Activated T-helper 17 cell treated with anti-CD3 and anti-CD28 coated beads, Interleukin-2, amount 50 U/mL, for 72 hours (primary cell): ENCODE measurements around the gene STAC2. TPM values are rescaled to one million over a fixed set of nuclear protein-coding genes. Genes with fewer than 3 reads are reported as not detected.
A peak's percentile ranks its signal among the peaks of the same experiment; 100 is the strongest.
"Not testable (repeated sequence)": the region's sequence is repeated elsewhere in the genome, so short reads cannot be mapped to it uniquely, and the experiment has no call there.

ENCODE experiments used
- ATAC-seq: fragments of 150-1000 bp; cut with Tn5 transposase; replicated peaks from 2 replicates; pipeline ENCODE4 v1.10.0; 2021; ENCODE audit warnings: mild to moderate bottlenecking, moderate library complexity
- H3K27ac Mint-ChIP-seq: one replicate; pipeline ENCODE4 v1.8.0; 2022; ENCODE audit warnings: mixed read lengths
- H3K27me3 Mint-ChIP-seq: one replicate; pipeline ENCODE4 v1.8.0; 2022; ENCODE audit warnings: mixed read lengths
- H3K36me3 Mint-ChIP-seq: one replicate; pipeline ENCODE4 v1.8.0; 2022; ENCODE audit warnings: low read depth, mild to moderate bottlenecking, mixed read lengths
- H3K4me1 Mint-ChIP-seq: one replicate; pipeline ENCODE4 v1.8.0; 2022; ENCODE audit warnings: mixed read lengths
- H3K4me3 Mint-ChIP-seq: one replicate; pipeline ENCODE4 v1.8.0; 2022; ENCODE audit warnings: mild to moderate bottlenecking, mixed read lengths
- H3K9me3 Mint-ChIP-seq: one replicate; pipeline ENCODE4 v1.8.0; 2022; ENCODE audit warnings: mixed read lengths
- total RNA-seq, 2 donors: library from RNA; stranded (reverse); gene quantifications; one replicate each; pipeline ENCODE4 v1.2.3, GENCODE V29; 2022

The STAC2 gene
- total RNA-seq = not detected

- H3K4me3 Mint-ChIP-seq = peak within 1 kb of the TSS; percentile 75
- peaks cover 5% of the 10 kb centered on the region for H3K36me3 Mint-ChIP-seq
- ATAC-seq = no peak
- no peak within 1 kb of the TSS for H3K27ac Mint-ChIP-seq
- H3K27me3 Mint-ChIP-seq = peaks cover 32% of the 10 kb centered on the region
- no peaks in the 10 kb centered on the region for H3K9me3 Mint-ChIP-seq
- H3K4me1 Mint-ChIP-seq = peaks cover 5% of the 10 kb centered on the region
Measured at GRCh38 chr17:39225308-39225958, at the start of gene STAC2. Gene STAC2 (minus strand): TSS chr17:39225945. CDS start chr17:39225502, 443 bp downstream.

GRCh38 chr17:39271546-39271945, 45.8 kb upstream of the STAC2 start:
- no peak overlapping the region for H3K27ac Mint-ChIP-seq
- peaks cover 69% of the 10 kb centered on the region for H3K36me3 Mint-ChIP-seq
- no peaks in the 10 kb centered on the region for H3K4me1 Mint-ChIP-seq
- no peaks in the 10 kb centered on the region for H3K27me3 Mint-ChIP-seq
- no peaks in the 10 kb centered on the region for H3K9me3 Mint-ChIP-seq
- no peak for ATAC-seq
- H3K4me3 Mint-ChIP-seq = no peak overlapping the region

- H3K36me3 Mint-ChIP-seq = peaks cover 73% of the 10 kb centered on the region
- no peak for ATAC-seq
- H3K4me3 Mint-ChIP-seq = no peak overlapping the region
- no peak overlapping the region for H3K27ac Mint-ChIP-seq
- no peaks in the 10 kb centered on the region for H3K27me3 Mint-ChIP-seq
- H3K9me3 Mint-ChIP-seq = no peaks in the 10 kb centered on the region
- no peaks in the 10 kb centered on the region for H3K4me1 Mint-ChIP-seq
Measured at GRCh38 chr17:39270923-39271322, 45.2 kb upstream of the STAC2 start.

GRCh38 chr17:39264119-39264518, 38.4 kb upstream of the STAC2 start:
- no peak overlapping the region for H3K27ac Mint-ChIP-seq
- peaks cover 80% of the 10 kb centered on the region for H3K36me3 Mint-ChIP-seq
- no peaks in the 10 kb centered on the region for H3K27me3 Mint-ChIP-seq
- no peaks in the 10 kb centered on the region for H3K9me3 Mint-ChIP-seq
- H3K4me3 Mint-ChIP-seq = no peak overlapping the region
- no peaks in the 10 kb centered on the region for H3K4me1 Mint-ChIP-seq
- ATAC-seq = no peak

GRCh38 chr17:39261286-39261685, 35.5 kb upstream of the STAC2 start:
- no peak for ATAC-seq
- Mint-ChIP-seq H3K4me1 (no peaks in the 10 kb centered on the region), H3K27me3 (no peaks in the 10 kb centered on the region), H3K4me3 (no peak overlapping the region), H3K9me3 (no peaks in the 10 kb centered on the region), H3K27ac (no peak overlapping the region), H3K36me3 (peaks cover 80% of the 10 kb centered on the region)

- Mint-ChIP-seq H3K27me3 (no peaks in the 10 kb centered on the region), H3K36me3 (peaks cover 47% of the 10 kb centered on the region), H3K9me3 (no peaks in the 10 kb centered on the region), H3K4me3 (no peak overlapping the region), H3K27ac (no peak overlapping the region), H3K4me1 (no peaks in the 10 kb centered on the region)
- no peak for ATAC-seq
Measured at GRCh38 chr17:39252788-39253460, 27.2 kb upstream of the STAC2 start.

GRCh38 chr17:39251997-39252396, 26.3 kb upstream of the STAC2 start:
- Mint-ChIP-seq H3K4me1 (no peaks in the 10 kb centered on the region), H3K27me3 (no peaks in the 10 kb centered on the region), H3K27ac (no peak overlapping the region), H3K36me3 (peaks cover 38% of the 10 kb centered on the region), H3K9me3 (no peaks in the 10 kb centered on the region), H3K4me3 (no peak overlapping the region)
- ATAC-seq = no peak

- peaks cover 22% of the 10 kb centered on the region for H3K36me3 Mint-ChIP-seq
- not testable (repeated sequence) for H3K4me3 Mint-ChIP-seq, H3K27me3 Mint-ChIP-seq, ATAC-seq, H3K9me3 Mint-ChIP-seq, H3K4me1 Mint-ChIP-seq, H3K27ac Mint-ChIP-seq
Measured at GRCh38 chr17:39250076-39250475, 24.3 kb upstream of the STAC2 start.

GRCh38 chr17:39246274-39246673, 20.5 kb upstream of the STAC2 start:
- H3K4me3 Mint-ChIP-seq = no peak overlapping the region
- H3K27ac Mint-ChIP-seq = no peak overlapping the region
- H3K4me1 Mint-ChIP-seq = peaks cover 5% of the 10 kb centered on the region
- no peaks in the 10 kb centered on the region for H3K9me3 Mint-ChIP-seq
- no peak for ATAC-seq
- H3K36me3 Mint-ChIP-seq = no peaks in the 10 kb centered on the region
- H3K27me3 Mint-ChIP-seq = no peaks in the 10 kb centered on the region

- Mint-ChIP-seq H3K27me3 (no peaks in the 10 kb centered on the region), H3K36me3 (no peaks in the 10 kb centered on the region), H3K4me3 (no peak overlapping the region), H3K9me3 (no peaks in the 10 kb centered on the region), H3K4me1 (peaks cover 6% of the 10 kb centered on the region), H3K27ac (no peak overlapping the region)
- ATAC-seq = peak; percentile 95
Measured at GRCh38 chr17:39244600-39245570, 19.1 kb upstream of the STAC2 start.

GRCh38 chr17:39244016-39244599, 18.4 kb upstream of the STAC2 start:
- peaks cover 13% of the 10 kb centered on the region for H3K4me1 Mint-ChIP-seq
- H3K27me3 Mint-ChIP-seq = no peaks in the 10 kb centered on the region
- H3K27ac Mint-ChIP-seq = no peak overlapping the region
- ATAC-seq = no peak
- no peaks in the 10 kb centered on the region for H3K9me3 Mint-ChIP-seq
- H3K4me3 Mint-ChIP-seq = no peak overlapping the region
- H3K36me3 Mint-ChIP-seq = no peaks in the 10 kb centered on the region

- H3K27me3 Mint-ChIP-seq = no peaks in the 10 kb centered on the region
- H3K9me3 Mint-ChIP-seq = no peaks in the 10 kb centered on the region
- no peaks in the 10 kb centered on the region for H3K36me3 Mint-ChIP-seq
- ATAC-seq = no peak
- H3K27ac Mint-ChIP-seq = no peak overlapping the region
- peaks cover 20% of the 10 kb centered on the region for H3K4me1 Mint-ChIP-seq
- no peak overlapping the region for H3K4me3 Mint-ChIP-seq
Measured at GRCh38 chr17:39243155-39243554, 17.4 kb upstream of the STAC2 start.

- Mint-ChIP-seq H3K27ac (no peak overlapping the region), H3K36me3 (no peaks in the 10 kb centered on the region), H3K4me1 (peaks cover 20% of the 10 kb centered on the region), H3K27me3 (no peaks in the 10 kb centered on the region), H3K4me3 (no peak overlapping the region), H3K9me3 (no peaks in the 10 kb centered on the region)
- no peak for ATAC-seq
Measured at GRCh38 chr17:39240631-39241030, 14.9 kb upstream of the STAC2 start.

GRCh38 chr17:39239640-39240314, 14.0 kb upstream of the STAC2 start:
- peaks cover 19% of the 10 kb centered on the region for H3K4me1 Mint-ChIP-seq
- no peaks in the 10 kb centered on the region for H3K9me3 Mint-ChIP-seq
- no peaks in the 10 kb centered on the region for H3K27me3 Mint-ChIP-seq
- H3K36me3 Mint-ChIP-seq = no peaks in the 10 kb centered on the region
- H3K27ac Mint-ChIP-seq = no peak overlapping the region
- ATAC-seq = peak; percentile 57
- H3K4me3 Mint-ChIP-seq = peak overlapping the region; percentile 76
